K562 (cell line): ENCODE data around the gene LIPE. TPM values are rescaled to one million over a fixed set of nuclear protein-coding genes. Genes with fewer than 3 reads are reported as not detected.

Experiments used
- CLOCK ChIP-seq: fragments of 250-450 bp; sonication (Bioruptor Pico); IDR thresholded peaks from 2 replicates; pipeline ENCODE4 v1.4.0; 2020; ENCODE audit warnings: mild to moderate bottlenecking, moderate library complexity, borderline replicate concordance
- CTCF ChIP-seq, 3 experiments: IDR thresholded peaks in 2 of 3; conservative IDR thresholded peaks in 1 of 3; 2 replicates each; pipeline ENCODE4 v1.5.1; 2011 to 2012; ENCODE audit warnings: low read length in 3 of 3, mild to moderate bottlenecking in 3 of 3, control low read depth in 2 of 3, improper control_type of control experiment in 1 of 3, inconsistent platforms in 1 of 3, low read depth in 1 of 3, mixed read lengths in 1 of 3, moderate library complexity in 1 of 3; ENCODE audit not compliant: insufficient read depth in 2 of 3
- E2F3 ChIP-seq: fragments of 250-450 bp; sonication (Bioruptor Pico); IDR thresholded peaks from 2 replicates; pipeline ENCODE4 v1.4.0; 2020; ENCODE audit warnings: mild to moderate bottlenecking
- MAZ ChIP-seq, 2 experiments: fragments of 450-650 bp in 1 of 2; sonication (generic) in 1 of 2; formaldehyde crosslinking; IDR thresholded peaks in 1 of 2; conservative IDR thresholded peaks in 1 of 2; 2 replicates each; pipeline versions ENCODE4 v1.4.0 to v1.5.0; 2020; ENCODE audit warnings: mild to moderate bottlenecking in 1 of 2, missing genetic modification reagents in 1 of 2
- NFIC ChIP-seq: fragments of 450-650 bp; IDR thresholded peaks from 2 replicates; pipeline ENCODE4 v1.6.1; 2017; ENCODE audit warnings: mild to moderate bottlenecking, inconsistent platforms
- POLR2AphosphoS2 ChIP-seq: IDR thresholded peaks from 2 replicates; pipeline ENCODE4 v1.6.1; 2012; ENCODE audit warnings: low read length, improper control_type of control experiment
- RREB1 ChIP-seq: fragments of 250-450 bp; sonication (Bioruptor Pico); IDR thresholded peaks from 2 replicates; pipeline ENCODE4 v1.4.0; 2020
- SMAD4 ChIP-seq: fragments of 250-450 bp; sonication (Bioruptor Pico); conservative IDR thresholded peaks from 2 replicates; pipeline ENCODE4 v1.8.0; 2021; ENCODE audit warnings: inconsistent platforms, mild to moderate bottlenecking, moderate library complexity
- SOX6 ChIP-seq: fragments of 450-650 bp; IDR thresholded peaks from 2 replicates; pipeline ENCODE4 v1.6.1; 2014; ENCODE audit warnings: mild to moderate bottlenecking
- TAL1 ChIP-seq: fragments of 450-650 bp; IDR thresholded peaks from 2 replicates; pipeline ENCODE4 v1.6.1; 2016; ENCODE audit warnings: mild to moderate bottlenecking
- VEZF1 ChIP-seq: fragments of 200-800 bp; sonication (Bioruptor generic); IDR thresholded peaks from 2 replicates; pipeline ENCODE4 v1.6.1; 2017; ENCODE audit warnings: missing genetic modification characterization, missing compliant biosample characterization
- ZBTB7A ChIP-seq: IDR thresholded peaks from 2 replicates; pipeline ENCODE4 v1.6.1; 2011; ENCODE audit warnings: low read depth, mild to moderate bottlenecking, low read length, moderate library complexity, borderline replicate concordance; ENCODE audit not compliant: control insufficient read depth
- polyA plus RNA-seq, 8 experiments: library from polyadenylated mRNA; depleted of rRNA in 4 of 8; stranded (reverse) in 5 of 8; unstranded in 3 of 8; fragments of >200 nt; fragmentation: Nextera tagmentation in 2 of 8; fragmentation: Illumina TruSeq in 1 of 8; extraction: Ambion mirVana in 2 of 8; extraction: Trizol in 1 of 8; gene quantifications; 2 replicates each; pipeline versions ENCODE4 v1.2.1 to v1.2.3, GENCODE V29; 2011 to 2014; ENCODE audit warnings: inconsistent platforms in 1 of 8, missing spikeins in 1 of 8
- total RNA-seq, 7 experiments: library from RNA; depleted of rRNA in 6 of 7; stranded (reverse); fragments of >200 nt in 6 of 7; fragmentation: Illumina TruSeq in 2 of 7; extraction: Trizol in 2 of 7; gene quantifications; 2 replicates each; pipeline versions ENCODE4 v1.2.1 to v1.2.3, GENCODE V29; 2011 to 2021; ENCODE audit warnings: low replicate concordance in 1 of 7

Gene LIPE
- total and polyA plus RNA-seq, 9 of the 15 experiments (the other 6 are each of a cell fraction or from before 2014, with no cell fraction given) = 0.22 TPM; not detected in 8

GRCh38 chr19:42386974-42387707, 40.0 kb downstream of the LIPE start (continued):
- no peak for TF ChIP-seq RREB1 (CRISPR knock-in tag)
- 0 out of 4 replicates have a peak, but pooled peaks have one; percentile 30 to 64 for TF ChIP-seq MAZ (CRISPR knock-in tag; conservative IDR thresholded peaks at IDR 0.05 in 1 of 2, IDR thresholded peaks at IDR 0.05 in 1 of 2)
- peak; percentile 68; the same call in 1 of the 2 replicates for TF ChIP-seq ZBTB7A
- TF ChIP-seq POLR2AphosphoS2 = no peak
- TF ChIP-seq SMAD4 (CRISPR knock-in tag) = 0 out of 2 replicates have a peak, but pooled peaks have one; percentile 25
- TF ChIP-seq TAL1 = no peak
- no peak for TF ChIP-seq E2F3 (CRISPR knock-in tag)
- TF ChIP-seq CLOCK (CRISPR knock-in tag) = no peak
- no peak for TF ChIP-seq SOX6
- TF ChIP-seq NFIC = peak; percentile 83
- peak; percentile 42; the same call in 1 of the 2 replicates for TF ChIP-seq VEZF1
- TF ChIP-seq CTCF (IDR thresholded peaks at IDR 0.05 in 2 of 3, conservative IDR thresholded peaks at IDR 0.05 in 1 of 3; ENCODE audit: insufficient read depth in 2 of 3, low read depth in 1 of 3, low read length in 3 of 3) = peak; percentile 56 to 60 (median 57)
